ENCODE data around the gene HAUS3.

HAUS3 gene

GRCh38 chr4:2287594-2287915, 45.6 kb upstream of the HAUS3 start:
- no peak overlapping the region for H3K4me3 ChIP-seq (ENCODE audit: low read depth, low read length)
- TF ChIP-seq, protein P1, sequence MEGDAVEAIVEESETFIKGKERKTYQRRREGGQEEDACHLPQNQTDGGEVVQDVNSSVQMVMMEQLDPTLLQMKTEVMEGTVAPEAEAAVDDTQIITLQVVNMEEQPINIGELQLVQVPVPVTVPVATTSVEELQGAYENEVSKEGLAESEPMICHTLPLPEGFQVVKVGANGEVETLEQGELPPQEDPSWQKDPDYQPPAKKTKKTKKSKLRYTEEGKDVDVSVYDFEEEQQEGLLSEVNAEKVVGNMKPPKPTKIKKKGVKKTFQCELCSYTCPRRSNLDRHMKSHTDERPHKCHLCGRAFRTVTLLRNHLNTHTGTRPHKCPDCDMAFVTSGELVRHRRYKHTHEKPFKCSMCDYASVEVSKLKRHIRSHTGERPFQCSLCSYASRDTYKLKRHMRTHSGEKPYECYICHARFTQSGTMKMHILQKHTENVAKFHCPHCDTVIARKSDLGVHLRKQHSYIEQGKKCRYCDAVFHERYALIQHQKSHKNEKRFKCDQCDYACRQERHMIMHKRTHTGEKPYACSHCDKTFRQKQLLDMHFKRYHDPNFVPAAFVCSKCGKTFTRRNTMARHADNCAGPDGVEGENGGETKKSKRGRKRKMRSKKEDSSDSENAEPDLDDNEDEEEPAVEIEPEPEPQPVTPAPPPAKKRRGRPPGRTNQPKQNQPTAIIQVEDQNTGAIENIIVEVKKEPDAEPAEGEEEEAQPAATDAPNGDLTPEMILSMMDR (IDR thresholded peaks at IDR 0.05; ENCODE audit: borderline replicate concordance, insufficient read depth, low read depth, low read length) = no peak

DNA sequence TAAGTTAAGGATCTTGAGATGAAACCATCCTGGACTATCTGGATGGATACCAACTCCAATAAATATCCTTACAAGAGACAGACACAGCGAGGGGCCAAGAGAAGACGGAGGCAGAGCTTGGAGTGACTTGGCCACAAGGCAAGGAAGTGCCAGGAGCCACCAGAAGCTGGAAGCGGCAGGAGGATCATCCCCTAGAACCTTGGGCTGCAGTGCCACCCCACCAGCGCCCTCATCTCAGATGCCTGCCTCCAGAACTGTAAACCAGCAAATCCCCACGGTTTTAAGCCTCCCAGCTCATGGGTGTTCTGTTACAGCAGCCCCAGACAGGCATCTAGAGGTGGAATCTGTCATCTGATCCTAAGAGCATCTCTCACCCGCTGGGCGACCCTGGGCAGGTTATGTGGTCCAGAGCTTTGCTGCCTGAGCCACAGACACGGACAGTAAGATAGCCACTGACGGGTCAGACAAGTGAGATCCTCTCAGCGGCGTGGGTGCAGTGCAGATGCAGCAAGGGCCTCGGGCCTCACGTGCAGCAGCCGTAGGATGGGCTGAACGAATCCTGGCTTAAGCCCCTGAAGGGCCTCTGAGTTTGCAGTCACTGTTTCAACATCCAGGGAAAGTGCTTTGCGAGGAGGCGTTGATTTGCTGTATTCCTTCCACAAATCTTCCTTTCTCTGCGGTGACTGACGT, 45.1 kb upstream of the HAUS3 start:
- no peak overlapping the region for H3K4me3 ChIP-seq (ENCODE audit: low read depth, low read length)
- TF ChIP-seq, protein P1 (IDR thresholded peaks at IDR 0.05; ENCODE audit: borderline replicate concordance, insufficient read depth, low read depth, low read length) = no peak

GRCh38 chr4:2285613-2286381, 43.9 kb upstream of the HAUS3 start:
- TF ChIP-seq, protein P1 (IDR thresholded peaks at IDR 0.05; ENCODE audit: borderline replicate concordance, insufficient read depth, low read depth, low read length) = no peak
- H3K4me3 ChIP-seq (ENCODE audit: low read depth, low read length) = no peak overlapping the region

DNA sequence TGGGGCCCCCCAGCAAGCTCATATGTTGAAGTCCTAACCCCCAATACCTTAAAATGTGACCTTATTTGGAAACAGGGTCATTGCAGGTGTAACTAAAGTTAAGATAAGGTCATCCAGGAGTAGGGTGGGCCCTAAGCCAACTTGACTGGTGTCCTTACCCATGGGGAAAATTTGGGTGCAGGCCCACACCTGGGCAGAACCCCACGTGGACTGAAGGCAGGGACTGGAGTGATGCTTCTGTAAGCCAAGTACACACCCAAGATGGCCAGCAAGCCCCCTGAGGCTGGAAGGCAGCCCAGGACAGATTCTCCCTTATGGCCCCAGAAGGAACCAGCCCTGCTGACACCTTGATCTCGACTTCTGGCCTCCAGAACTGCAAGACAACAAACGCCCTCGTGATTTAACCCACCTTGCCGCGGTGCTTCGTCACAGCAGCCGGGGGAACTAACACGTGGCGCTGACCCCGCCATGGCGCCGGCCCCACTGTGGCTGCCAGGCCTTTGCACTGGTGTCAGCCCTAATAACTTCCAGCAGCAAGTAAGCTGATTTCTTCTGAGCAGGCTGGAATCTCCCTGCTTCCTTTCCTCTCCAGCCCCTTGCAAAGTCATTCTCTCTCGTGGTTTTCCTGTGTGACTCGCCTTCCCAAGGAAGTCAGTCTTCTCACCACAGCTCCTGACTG, 43.2 kb upstream of the HAUS3 start:
- TF ChIP-seq, protein P1 (IDR thresholded peaks at IDR 0.05; ENCODE audit: borderline replicate concordance, insufficient read depth, low read depth, low read length) = no peak
- H3K4me3 ChIP-seq (ENCODE audit: low read depth, low read length) = no peak overlapping the region

DNA sequence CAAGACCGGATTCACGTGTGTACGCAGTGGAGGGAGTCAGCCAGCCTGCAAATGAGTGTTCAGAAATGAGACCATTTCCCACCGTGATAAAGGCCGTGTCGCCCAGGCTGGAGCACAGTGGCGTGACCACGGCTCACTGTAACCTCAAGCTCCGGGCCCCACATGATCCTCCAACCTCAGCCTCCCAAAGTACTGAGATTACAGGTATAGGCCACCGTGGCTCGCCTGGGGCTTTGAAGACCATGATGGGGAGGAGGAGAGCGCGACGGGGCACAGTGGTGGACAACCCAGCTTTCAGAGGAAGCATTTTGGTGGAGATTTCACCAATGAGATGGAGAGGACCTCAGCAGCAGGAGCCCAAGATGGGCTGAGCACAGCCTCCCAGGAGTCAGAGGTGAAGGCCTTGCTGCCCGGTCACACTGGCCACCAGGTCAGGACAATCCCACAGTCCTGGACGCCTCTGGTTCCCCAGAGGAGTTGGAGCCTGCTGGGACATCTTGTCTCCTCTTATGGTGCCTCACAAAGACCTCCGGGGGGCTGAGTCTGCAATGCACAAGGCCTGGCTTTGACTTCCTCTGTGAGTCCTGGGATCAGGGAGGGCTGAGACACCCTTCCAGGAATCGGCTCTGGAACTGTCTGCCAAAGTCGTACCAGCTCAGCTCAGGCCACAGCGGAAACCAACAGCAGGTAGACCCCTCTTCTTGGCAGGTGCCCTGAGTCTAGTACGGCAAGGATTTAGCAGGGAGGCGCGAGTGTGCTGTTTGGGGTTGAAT, 42.4 kb upstream of the HAUS3 start:
- no peak overlapping the region for H3K4me3 ChIP-seq (ENCODE audit: low read depth, low read length)
- TF ChIP-seq, protein P1 (IDR thresholded peaks at IDR 0.05; ENCODE audit: borderline replicate concordance, insufficient read depth, low read depth, low read length) = no peak

GRCh38 chr4:2283199-2283711, 41.3 kb upstream of the HAUS3 start:
- no peak overlapping the region for H3K4me3 ChIP-seq (ENCODE audit: low read depth, low read length)
- TF ChIP-seq, protein P1 (IDR thresholded peaks at IDR 0.05; ENCODE audit: borderline replicate concordance, insufficient read depth, low read depth, low read length) = no peak
